HG02642 (cell line): ENCODE data around the gene TSSK6.

Experiments
- ATAC-seq: cut with Tn5 transposase; IDR thresholded peaks from one replicate; pipeline ENCODE4 v1.9.1; 2021; ENCODE audit warnings: mild to moderate bottlenecking; ENCODE audit not compliant: unreplicated experiment, poor library complexity

TSSK6 gene

GRCh38 chr19:19465436-19466070, 49.8 kb downstream of the TSSK6 start:
- no peak for ATAC-seq

DNA sequence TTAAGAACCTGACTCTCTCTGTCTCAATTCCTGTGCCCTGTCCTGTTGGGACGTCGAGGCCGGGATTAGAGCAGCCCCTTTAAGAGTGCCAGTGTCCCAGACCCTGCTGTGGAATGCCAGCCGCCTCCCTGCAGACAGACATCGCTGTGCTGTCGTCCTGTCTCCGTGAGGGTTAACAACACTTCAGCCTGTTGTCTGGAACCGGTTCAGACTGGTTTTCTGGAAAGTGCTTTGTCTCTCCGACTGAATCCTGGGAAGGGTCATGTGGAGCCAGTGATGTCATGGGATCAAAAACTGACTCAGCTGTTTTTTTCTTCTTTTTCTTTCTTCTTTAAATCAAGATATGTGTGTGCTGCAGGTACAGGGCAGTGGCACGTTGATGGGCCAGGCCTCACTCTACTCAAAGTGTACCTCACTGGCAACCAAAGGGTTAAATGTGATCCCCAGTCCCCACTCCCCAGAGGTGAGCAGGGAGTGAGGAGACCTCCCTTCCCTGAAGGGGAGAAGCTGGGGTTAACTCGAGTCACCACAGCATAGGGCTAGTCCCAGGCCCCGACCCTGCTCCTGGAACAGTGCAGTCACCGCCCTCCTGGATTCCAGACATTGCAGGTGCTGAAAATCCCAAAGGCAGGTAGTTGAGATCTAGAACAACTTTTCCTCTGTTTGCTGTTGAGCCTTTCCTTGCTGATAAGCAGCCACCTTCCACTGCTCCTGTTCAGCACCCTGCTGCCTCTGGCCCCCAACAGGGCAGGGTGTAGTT, 50.8 kb downstream of the TSSK6 start:
- no peak for ATAC-seq
